ENCODE measurements around the gene HAPSTR1.

DNA sequence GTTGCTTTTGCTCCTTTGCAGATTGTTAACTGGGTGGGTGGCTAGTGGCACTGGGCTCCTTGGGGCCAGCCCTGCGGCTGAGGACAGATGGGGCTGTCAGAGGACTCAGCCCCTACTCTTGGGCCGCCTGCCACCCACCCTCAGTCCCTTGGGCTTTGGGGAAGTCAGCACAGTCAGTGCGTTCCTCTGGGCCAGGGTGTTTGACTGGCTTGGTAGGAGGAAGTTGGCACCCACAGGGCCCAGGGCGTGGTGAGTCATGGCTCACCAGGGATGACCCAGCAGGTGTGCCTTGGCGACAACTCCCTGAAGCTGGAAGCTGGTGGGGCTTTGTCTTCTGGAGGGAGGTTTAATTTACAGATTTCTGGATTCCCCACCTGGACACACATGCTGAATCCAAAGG, 32.4 kb downstream of the HAPSTR1 start:
- TF ChIP-seq, protein P1, sequence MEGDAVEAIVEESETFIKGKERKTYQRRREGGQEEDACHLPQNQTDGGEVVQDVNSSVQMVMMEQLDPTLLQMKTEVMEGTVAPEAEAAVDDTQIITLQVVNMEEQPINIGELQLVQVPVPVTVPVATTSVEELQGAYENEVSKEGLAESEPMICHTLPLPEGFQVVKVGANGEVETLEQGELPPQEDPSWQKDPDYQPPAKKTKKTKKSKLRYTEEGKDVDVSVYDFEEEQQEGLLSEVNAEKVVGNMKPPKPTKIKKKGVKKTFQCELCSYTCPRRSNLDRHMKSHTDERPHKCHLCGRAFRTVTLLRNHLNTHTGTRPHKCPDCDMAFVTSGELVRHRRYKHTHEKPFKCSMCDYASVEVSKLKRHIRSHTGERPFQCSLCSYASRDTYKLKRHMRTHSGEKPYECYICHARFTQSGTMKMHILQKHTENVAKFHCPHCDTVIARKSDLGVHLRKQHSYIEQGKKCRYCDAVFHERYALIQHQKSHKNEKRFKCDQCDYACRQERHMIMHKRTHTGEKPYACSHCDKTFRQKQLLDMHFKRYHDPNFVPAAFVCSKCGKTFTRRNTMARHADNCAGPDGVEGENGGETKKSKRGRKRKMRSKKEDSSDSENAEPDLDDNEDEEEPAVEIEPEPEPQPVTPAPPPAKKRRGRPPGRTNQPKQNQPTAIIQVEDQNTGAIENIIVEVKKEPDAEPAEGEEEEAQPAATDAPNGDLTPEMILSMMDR (IDR thresholded peaks at IDR 0.05; ENCODE audit: insufficient read depth, low read length), result no peak
- TF ChIP-seq POLR2AphosphoS5 (IDR thresholded peaks at IDR 0.05; ENCODE audit: low read depth), result no peak

Measured in HL-60 (cell line).